Omental fat pad (tissue), 4 donors: Measurements from ENCODE around the gene ERBB4. TPM values are rescaled to one million over a fixed set of nuclear protein-coding genes. Genes with fewer than 3 reads are reported as not detected.

Experiments used
- ATAC-seq: fragments of 150-250 bp; one replicate; pipeline ENCODE4 v1.9.1; 2016; ENCODE audit warnings: mild to moderate bottlenecking, moderate library complexity; ENCODE audit not compliant: low FRiP score
- DNase-seq: peaks from one replicate; pipeline ENCODE4 v3.0.0-alpha.2; 2019; ENCODE audit warnings: low spot score
- CTCF ChIP-seq, 3 donors: fragments of 450-650 bp; IDR thresholded peaks; one replicate each; pipeline ENCODE4 v1.5.1; 2016 to 2017; ENCODE audit warnings: antibody characterized with exemption in 3 of 3, mild to moderate bottlenecking in 3 of 3, moderate library complexity in 2 of 3
- total RNA-seq, 4 donors: library from RNA; depleted of rRNA; stranded (reverse); fragments of >200 nt; gene quantifications; one replicate each; pipeline ENCODE4 v1.1.0, GENCODE V29; 2016

ERBB4 gene
- total RNA-seq, 4 donors from 2014 or later = 0.16 to 7.7 (median 2.1) TPM

GRCh38 chr2:211957799-211958198 lies 580.8 kb downstream of the ERBB4 start:
- no peak for TF ChIP-seq CTCF (IDR thresholded peaks at IDR 0.05)
- ATAC-seq = no peak
- DNase-seq = no peak

GRCh38 chr2:211955648-211956047 lies 583.0 kb downstream of the ERBB4 start:
- DNase-seq (no peak), ATAC-seq (no peak)
- TF ChIP-seq CTCF (IDR thresholded peaks at IDR 0.05) = no peak

- DNase-seq (no peak), ATAC-seq (no peak)
- no peak for TF ChIP-seq CTCF (IDR thresholded peaks at IDR 0.05)
Observed at GRCh38 chr2:211948932-211949331, 589.7 kb downstream of the ERBB4 start.

GRCh38 chr2:211946960-211947359 lies 591.6 kb downstream of the ERBB4 start:
- DNase-seq (no peak), ATAC-seq (no peak)
- no peak for TF ChIP-seq CTCF (IDR thresholded peaks at IDR 0.05)

GRCh38 chr2:211944572-211944971 lies 594.0 kb downstream of the ERBB4 start:
- no peak for TF ChIP-seq CTCF (IDR thresholded peaks at IDR 0.05)
- ATAC-seq (no peak), DNase-seq (no peak)

GRCh38 chr2:211942153-211942552 lies 596.4 kb downstream of the ERBB4 start:
- DNase-seq (no peak), ATAC-seq (no peak)
- TF ChIP-seq CTCF (IDR thresholded peaks at IDR 0.05) = no peak

GRCh38 chr2:211941216-211941747 lies 597.3 kb downstream of the ERBB4 start:
- DNase-seq = no peak
- no peak for TF ChIP-seq CTCF (IDR thresholded peaks at IDR 0.05)
- no peak for ATAC-seq
